ENCODE results near the gene FCGR2B.
A peak's percentile ranks its signal among the peaks of the same experiment; 100 is the strongest.

GRCh38 chr1:161725908-161726472 lies 63.0 kb downstream of the FCGR2B start:
- TF ChIP-seq, protein P1, sequence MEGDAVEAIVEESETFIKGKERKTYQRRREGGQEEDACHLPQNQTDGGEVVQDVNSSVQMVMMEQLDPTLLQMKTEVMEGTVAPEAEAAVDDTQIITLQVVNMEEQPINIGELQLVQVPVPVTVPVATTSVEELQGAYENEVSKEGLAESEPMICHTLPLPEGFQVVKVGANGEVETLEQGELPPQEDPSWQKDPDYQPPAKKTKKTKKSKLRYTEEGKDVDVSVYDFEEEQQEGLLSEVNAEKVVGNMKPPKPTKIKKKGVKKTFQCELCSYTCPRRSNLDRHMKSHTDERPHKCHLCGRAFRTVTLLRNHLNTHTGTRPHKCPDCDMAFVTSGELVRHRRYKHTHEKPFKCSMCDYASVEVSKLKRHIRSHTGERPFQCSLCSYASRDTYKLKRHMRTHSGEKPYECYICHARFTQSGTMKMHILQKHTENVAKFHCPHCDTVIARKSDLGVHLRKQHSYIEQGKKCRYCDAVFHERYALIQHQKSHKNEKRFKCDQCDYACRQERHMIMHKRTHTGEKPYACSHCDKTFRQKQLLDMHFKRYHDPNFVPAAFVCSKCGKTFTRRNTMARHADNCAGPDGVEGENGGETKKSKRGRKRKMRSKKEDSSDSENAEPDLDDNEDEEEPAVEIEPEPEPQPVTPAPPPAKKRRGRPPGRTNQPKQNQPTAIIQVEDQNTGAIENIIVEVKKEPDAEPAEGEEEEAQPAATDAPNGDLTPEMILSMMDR (IDR thresholded peaks at IDR 0.05 in 4 of 5, conservative IDR thresholded peaks at IDR 0.05 in 1 of 5): peak in 2 of 5 experiments; percentile 4 to 17
- no peak for TF ChIP-seq POLR2A (IDR thresholded peaks at IDR 0.05)
